GM21529 (cell line): ENCODE data around the gene TPO.
"Not testable (repeated sequence)": the region's sequence is repeated elsewhere in the genome, so short reads cannot be mapped to it uniquely, and the experiment has no call there.

Source experiments
- ATAC-seq: cut with Tn5 transposase; IDR thresholded peaks from one replicate; pipeline ENCODE4 v1.9.1; 2021; ENCODE audit not compliant: unreplicated experiment

TPO gene

GRCh38 chr2:1413156-1413710 is at the start of gene TPO:
Gene TPO, plus strand, starts transcription at chr2:1413463. Its CDS starts 946 bp downstream, at chr2:1414409.
- no peak for ATAC-seq

DNA sequence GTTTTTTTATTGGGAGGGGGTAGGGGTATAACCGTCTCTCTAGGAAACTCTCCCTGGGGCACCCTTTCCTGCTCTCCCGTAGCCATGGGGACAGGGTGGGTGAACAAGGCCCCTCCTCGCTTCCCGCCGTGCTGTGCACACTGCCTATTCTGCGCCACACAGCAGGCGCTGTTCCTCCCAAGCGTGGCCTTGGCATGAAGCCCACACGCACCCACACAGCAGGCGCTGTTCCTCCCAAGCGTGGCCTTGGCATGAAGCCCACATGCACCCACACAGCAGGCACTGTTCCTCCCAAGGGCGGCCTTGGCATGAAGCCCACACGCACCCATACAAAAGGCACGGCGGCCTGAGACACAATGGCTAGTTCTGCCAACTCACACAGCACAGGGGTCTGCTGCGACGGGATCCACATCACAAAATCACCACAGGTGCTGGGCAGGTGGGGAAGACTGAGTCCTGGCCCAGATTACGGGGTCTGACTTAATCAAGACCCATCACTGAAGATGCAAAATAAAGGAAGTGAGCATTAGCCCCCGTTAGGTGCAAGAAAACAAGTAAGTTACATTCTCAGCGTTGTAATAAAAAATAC is 46.6 kb upstream of the TPO start:
- ATAC-seq, result no peak

DNA sequence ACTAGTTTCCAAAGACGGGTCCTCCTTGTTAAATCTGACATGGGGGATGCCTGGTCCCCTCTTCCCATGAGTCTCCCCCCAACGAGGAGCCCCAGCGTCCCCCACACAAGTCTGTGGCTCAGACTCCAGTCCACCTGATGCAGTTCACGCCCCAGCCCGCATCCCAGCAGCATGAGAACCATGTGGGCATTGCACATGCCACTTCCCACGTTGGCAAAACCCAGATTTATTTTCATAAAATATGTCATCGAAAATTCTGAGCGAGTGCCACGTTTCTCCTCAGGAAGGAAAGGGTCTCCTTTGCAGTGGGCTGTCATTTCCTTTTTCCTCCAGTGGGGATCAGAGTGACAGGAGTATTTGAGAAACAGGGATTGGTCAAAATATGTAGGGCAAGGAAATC is 45.7 kb upstream of the TPO start:
- no peak for ATAC-seq

DNA sequence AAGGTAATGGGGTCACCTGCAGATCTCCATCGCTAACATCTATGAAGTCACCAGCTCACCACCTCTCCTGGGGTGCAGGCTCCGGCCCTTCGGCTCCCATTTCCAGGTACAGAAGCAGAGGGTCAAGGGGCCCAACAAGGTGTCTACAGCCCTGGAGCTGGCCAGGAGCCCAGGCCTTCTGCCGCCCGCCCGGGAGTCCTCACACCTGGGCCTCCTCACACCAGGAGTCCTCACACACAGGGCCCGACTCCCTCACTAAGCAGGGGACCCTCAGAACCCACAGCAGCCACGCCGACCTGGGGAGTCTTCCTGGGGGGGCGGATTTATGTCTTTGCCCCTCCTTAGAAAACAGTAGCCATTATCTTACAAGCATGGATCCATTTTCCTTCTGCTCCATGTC is 43.4 kb upstream of the TPO start:
- no peak for ATAC-seq

DNA sequence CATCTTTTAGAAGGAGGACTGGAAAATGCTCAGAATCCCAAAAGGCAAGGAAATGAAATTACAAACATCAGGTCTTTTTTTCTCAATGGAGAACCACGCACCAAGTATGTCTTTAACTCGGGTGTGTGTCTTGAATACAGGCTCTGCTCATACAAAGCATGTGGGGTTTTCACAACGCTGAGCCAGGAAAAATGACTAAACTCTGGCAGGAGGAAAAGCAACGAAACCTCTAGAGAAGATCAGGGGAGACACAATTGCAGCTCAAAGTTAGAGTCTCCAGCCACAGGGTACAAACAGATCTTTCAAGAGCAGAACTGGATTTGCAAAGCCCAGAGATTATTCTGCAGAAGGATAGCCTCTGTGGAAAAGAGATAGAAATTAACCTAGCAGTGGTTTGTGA is 42.8 kb upstream of the TPO start:
- no peak for ATAC-seq

DNA sequence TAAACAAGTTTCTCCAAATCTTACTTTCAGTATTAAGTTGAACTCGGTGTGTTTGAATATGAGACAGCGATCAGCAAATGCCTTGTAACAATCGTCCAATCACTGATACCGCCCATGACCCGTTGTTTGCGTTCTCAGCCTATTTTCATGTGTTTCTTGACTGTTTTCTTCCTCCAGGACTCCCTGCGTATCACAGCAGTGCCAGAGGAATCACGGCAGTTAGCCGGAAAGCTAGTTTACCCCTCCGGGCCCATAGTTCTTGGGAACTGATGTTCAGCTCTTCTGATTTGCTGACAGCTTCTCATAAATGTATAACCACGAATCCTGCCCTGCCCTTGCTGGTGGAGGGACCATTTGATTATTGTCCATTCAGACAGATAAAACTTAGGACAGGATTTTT is 42.2 kb upstream of the TPO start:
- ATAC-seq, result no peak

GRCh38 chr2:1373830-1374229 is 39.4 kb upstream of the TPO start:
- no peak for ATAC-seq

GRCh38 chr2:1374287-1374686 is 39.0 kb upstream of the TPO start:
- no peak for ATAC-seq

DNA sequence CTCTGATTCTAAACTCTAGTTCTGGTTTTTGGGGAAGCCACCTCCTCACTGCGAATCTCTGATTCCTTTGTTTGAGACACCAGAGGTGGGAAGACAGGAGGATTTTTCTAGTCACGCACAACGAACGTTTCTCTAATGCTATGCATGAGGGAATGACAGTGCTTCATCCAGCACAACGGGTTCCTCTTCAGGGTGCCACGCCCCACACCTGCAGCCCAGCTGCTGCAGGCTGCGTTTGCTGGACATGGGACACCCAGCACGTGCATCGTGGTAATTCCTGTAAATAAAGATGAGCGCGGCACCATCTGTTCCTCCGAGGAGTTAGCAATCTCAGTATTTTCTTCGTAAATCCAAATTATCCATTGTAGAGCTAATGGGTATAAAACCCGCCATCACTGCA is 37.5 kb upstream of the TPO start:
- no peak for ATAC-seq

- no peak for ATAC-seq
Observed at GRCh38 chr2:1377473-1377872, 35.8 kb upstream of the TPO start.

- ATAC-seq, result no peak
Observed at GRCh38 chr2:1378456-1379150, 34.7 kb upstream of the TPO start.

DNA sequence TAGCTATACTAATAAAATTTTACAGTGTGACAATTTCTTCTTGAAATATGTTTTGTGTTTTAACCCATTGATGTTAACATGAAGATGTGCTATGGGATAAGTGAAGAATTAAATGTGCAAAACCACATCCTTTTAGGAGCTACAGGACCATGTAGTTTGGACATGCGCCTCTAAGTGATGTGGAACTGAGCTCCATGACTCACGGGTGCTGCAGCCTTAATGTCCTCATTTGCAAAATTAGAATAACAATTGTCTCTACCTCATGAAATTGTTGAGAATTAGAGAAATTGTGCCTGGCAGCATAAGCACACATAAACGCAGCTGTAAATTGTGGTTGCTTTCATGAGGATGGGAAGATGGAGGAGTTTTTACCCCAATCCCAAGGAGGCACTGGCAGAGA is 31.6 kb upstream of the TPO start:
- no peak for ATAC-seq

- not testable (repeated sequence) for ATAC-seq
Observed at GRCh38 chr2:1387954-1388725, 25.1 kb upstream of the TPO start.

DNA sequence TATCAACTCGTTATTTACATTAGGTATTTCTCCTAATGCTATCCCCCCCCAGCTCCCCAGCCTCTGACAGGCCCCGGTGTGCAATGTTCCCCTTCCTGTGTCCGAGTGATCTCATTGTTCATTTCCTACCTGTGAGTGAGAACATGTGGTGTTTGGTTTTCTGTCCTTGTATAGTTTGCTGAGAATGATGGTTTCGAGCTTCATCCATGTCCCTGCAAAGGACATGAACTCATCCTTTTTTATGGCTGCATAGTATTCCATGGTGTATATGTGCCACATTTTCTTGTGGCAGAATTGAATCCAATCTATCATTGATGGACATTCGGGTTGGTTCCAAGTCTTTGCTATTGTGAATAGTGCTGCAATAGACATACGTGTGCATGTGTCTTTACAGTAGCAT is 23.1 kb upstream of the TPO start:
- not testable (repeated sequence) for ATAC-seq

DNA sequence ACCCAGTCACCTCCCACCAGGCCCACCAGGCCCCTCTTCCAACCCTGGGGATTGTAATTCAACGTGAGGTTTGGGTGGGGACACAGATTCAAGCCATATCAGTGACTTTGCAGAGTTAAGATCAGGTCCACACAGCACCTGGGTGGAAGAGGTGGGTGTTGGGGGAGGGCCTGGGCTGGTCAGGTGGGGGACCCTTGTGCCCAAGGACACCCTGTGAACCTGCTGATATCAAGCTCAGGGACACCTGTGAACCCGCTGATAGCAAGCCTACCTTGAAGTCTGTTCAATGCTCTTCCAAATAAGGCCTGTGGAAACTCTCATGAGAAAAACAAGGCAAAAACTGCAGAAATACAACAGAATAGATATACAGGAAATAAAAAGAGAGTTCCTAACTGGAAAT is 19.9 kb upstream of the TPO start:
- no peak for ATAC-seq

DNA sequence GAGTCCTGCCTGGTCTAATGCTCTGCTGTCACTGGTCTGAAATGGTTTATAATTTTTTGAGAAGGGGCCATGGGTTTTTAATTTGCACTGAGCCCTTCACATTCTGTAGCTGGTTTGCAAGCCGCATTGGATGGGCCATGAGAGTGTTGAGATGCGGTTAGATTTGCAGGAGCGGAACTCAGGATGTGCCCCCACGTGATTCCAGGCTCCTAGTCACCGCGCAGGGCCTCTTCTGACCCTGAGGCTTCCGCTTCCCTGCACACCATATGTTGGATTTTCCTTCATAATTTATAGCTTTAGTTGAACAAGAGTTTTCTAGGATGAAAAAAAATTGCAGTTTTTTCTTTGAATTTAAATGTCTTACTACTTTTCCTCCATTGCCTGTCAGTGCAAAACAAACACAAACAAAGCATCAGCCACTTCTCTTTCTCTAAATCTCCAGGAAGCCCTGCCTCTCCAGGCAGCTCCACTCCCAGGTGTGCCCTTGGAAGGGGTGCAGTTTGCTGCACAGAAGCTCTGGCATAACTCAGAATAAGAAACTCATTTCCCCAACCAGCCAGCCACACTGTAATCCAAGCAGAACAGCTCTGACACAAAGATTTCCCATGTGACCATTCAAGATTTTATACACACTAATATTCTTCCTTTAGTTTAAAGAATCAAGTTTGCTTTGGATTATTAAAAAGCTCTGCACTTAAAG is 18.4 kb upstream of the TPO start:
- no peak for ATAC-seq

DNA sequence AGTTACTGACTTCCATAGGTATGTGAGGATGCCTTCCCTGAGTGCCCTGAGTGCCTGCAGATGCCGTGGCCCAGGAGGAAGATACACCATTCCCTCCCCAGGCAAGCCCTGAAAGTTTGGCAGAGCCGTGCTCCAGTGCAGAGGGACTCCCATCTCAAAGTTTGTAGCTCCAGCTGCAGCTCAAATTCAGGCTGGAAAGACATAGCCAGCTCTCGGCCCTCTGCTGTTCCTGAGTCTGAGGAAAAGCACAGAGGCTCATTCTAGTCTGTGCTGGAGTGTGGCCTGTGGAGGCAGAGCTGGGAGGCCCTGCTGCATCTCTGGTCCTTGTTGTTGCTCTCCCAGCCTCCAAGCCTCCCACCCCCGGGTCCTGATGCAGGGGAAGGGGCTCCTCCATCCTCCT is 15.9 kb upstream of the TPO start:
- ATAC-seq, result no peak

GRCh38 chr2:1398191-1398590 is 15.1 kb upstream of the TPO start:
- no peak for ATAC-seq

GRCh38 chr2:1400943-1401735 is 12.1 kb upstream of the TPO start:
- ATAC-seq, result no peak

DNA sequence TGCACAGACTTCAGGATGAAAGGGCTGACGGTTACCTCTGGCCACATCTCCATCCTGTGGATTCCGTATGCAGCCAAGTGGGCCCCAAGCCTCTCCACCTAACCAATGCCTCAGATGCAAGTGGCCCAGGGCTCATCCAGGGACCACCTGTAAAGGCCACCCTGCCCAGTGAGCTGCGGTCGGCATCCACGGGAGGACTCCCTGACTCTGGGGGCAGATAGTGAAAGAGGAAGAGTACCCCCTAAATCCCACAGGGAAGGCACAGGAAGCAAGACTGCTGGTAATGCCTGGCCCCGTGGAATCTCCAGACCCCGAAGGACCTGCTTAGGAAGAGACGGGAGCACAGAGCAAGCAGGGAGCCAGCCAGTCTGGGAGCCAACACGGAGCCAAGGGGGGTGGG is 11.2 kb upstream of the TPO start:
- no peak for ATAC-seq

DNA sequence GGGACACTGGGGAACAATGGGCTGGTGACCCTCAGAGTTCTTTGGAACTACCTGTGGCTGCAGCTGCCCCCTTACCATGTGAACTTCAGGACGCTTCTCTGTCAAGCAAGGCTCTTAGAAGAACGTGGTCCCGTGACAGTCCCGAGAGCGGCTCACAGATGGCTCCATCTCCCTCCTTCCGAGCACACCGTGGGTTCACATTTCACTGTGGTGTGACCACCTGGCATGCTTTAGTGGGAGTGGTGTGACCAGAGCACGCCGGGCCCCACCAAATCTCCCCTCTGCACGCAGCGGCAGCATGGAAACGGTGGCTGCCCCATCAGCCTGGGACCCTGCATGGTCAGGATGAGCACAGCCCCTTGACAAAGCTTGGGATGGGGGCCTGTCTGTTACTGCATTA is 9.7 kb upstream of the TPO start:
- no peak for ATAC-seq
